Measurements from ENCODE around the gene USF2.

DNA sequence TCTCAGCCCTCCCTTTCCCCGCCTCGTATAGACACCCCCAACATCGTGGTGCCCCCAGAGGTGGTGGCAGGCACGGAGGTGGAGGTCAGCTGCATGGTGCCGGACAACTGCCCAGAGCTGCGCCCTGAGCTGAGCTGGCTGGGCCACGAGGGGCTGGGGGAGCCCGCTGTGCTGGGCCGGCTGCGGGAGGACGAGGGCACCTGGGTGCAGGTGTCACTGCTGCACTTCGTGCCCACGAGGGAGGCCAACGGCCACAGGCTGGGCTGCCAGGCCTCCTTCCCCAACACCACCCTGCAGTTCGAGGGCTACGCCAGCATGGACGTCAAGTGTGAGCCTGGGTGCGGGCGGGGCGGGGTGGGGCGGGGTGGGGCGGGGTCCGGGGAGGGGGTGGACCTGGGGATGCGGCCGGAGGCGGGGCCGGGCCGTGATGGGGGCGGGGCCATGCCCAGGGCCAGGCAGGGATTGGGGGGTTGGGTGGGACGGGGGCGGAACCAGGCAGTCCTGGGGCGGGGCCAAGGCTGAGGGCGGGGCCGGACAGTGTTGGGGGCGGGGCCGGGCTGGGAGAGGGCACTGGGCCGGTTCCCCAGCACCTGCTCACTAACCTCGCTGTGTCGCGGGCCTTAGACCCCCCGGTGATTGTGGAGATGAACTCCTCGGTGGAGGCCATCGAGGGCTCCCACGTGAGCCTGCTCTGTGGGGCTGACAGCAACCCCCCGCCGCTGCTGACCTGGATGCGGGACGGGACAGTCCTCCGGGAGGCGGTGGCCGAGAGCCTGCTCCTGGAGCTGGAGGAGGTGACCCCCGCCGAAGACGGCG, 31.0 kb downstream of the USF2 start:
- TF ChIP-seq CTCF (conservative IDR thresholded peaks at IDR 0.05) (no peak), ZFX (IDR thresholded peaks at IDR 0.05) (no peak)
